ENCODE measurements around the gene PSMD6.

The PSMD6 gene

GRCh38 chr3:64023187-64023860 lies at the start of gene PSMD6:
Gene PSMD6 (minus strand): TSS chr3:64023494. CDS start chr3:64023419, 75 bp downstream.
- peak; percentile 96 for DNase-seq (ENCODE audit: low spot score)

GRCh38 chr3:64072126-64072525 lies 48.8 kb upstream of the PSMD6 start:
- DNase-seq (ENCODE audit: low spot score), result no peak

GRCh38 chr3:64070704-64071103 lies 47.4 kb upstream of the PSMD6 start:
- no peak for DNase-seq (ENCODE audit: low spot score)

- no peak for DNase-seq (ENCODE audit: low spot score)
Measured at GRCh38 chr3:64067506-64068346, 44.4 kb upstream of the PSMD6 start.

GRCh38 chr3:64064804-64065203 lies 41.5 kb upstream of the PSMD6 start:
- DNase-seq (ENCODE audit: low spot score), result no peak

GRCh38 chr3:64063983-64064438 lies 40.7 kb upstream of the PSMD6 start:
- DNase-seq (ENCODE audit: low spot score), result no peak

- DNase-seq (ENCODE audit: low spot score), result no peak
Measured at GRCh38 chr3:64063207-64063982, 40.1 kb upstream of the PSMD6 start.

GRCh38 chr3:64061628-64062027 lies 38.3 kb upstream of the PSMD6 start:
- DNase-seq (ENCODE audit: low spot score), result no peak

- no peak for DNase-seq (ENCODE audit: low spot score)
Measured at GRCh38 chr3:64059484-64060175, 36.3 kb upstream of the PSMD6 start.

GRCh38 chr3:64058566-64058965 lies 35.3 kb upstream of the PSMD6 start:
- DNase-seq (ENCODE audit: low spot score), result no peak

GRCh38 chr3:64057231-64057630 lies 33.9 kb upstream of the PSMD6 start:
- no peak for DNase-seq (ENCODE audit: low spot score)

GRCh38 chr3:64056606-64057180 lies 33.4 kb upstream of the PSMD6 start:
- DNase-seq (ENCODE audit: low spot score), result no peak

GRCh38 chr3:64055076-64055475 lies 31.8 kb upstream of the PSMD6 start:
- no peak for DNase-seq (ENCODE audit: low spot score)

GRCh38 chr3:64054488-64054887 lies 31.2 kb upstream of the PSMD6 start:
- no peak for DNase-seq (ENCODE audit: low spot score)

GRCh38 chr3:64053581-64053980 lies 30.3 kb upstream of the PSMD6 start:
- DNase-seq (ENCODE audit: low spot score), result no peak

GRCh38 chr3:64053117-64053516 lies 29.8 kb upstream of the PSMD6 start:
- no peak for DNase-seq (ENCODE audit: low spot score)

GRCh38 chr3:64049832-64050231 lies 26.5 kb upstream of the PSMD6 start:
- DNase-seq (ENCODE audit: low spot score), result no peak

GRCh38 chr3:64049136-64049535 lies 25.8 kb upstream of the PSMD6 start:
- DNase-seq (ENCODE audit: low spot score), result no peak

GRCh38 chr3:64048631-64049061 lies 25.4 kb upstream of the PSMD6 start:
- DNase-seq (ENCODE audit: low spot score), result no peak

GRCh38 chr3:64047787-64048186 lies 24.5 kb upstream of the PSMD6 start:
- DNase-seq (ENCODE audit: low spot score), result no peak

GRCh38 chr3:64046996-64047594 lies 23.8 kb upstream of the PSMD6 start:
- DNase-seq (ENCODE audit: low spot score), result no peak

Measured in HuH-7.5 (cell line).